T-helper 2 cell treated with Interferon-gamma antibody and Interleukin-4, amounts not matched to agents 100 ng/mL and 5 ng/mL, for 36 hours (primary cell): Measurements from ENCODE around the gene TRPC4AP. TPM values are rescaled to one million over a fixed set of nuclear protein-coding genes. Genes with fewer than 3 reads are reported as not detected.

ENCODE experiments used
- intact Hi-C: fragments of 100-400 bp; cut with micrococcal nuclease; formaldehyde crosslinking; loops from one replicate; pipeline ENCODE4 v1.15.1; 2023
- total RNA-seq: library from RNA; stranded (reverse); gene quantifications from 2 replicates; pipeline ENCODE4 v1.2.3, GENCODE V29; 2022

The TRPC4AP gene
- total RNA-seq, 1 donor from 2014 or later, result 50.3 TPM

DNA sequence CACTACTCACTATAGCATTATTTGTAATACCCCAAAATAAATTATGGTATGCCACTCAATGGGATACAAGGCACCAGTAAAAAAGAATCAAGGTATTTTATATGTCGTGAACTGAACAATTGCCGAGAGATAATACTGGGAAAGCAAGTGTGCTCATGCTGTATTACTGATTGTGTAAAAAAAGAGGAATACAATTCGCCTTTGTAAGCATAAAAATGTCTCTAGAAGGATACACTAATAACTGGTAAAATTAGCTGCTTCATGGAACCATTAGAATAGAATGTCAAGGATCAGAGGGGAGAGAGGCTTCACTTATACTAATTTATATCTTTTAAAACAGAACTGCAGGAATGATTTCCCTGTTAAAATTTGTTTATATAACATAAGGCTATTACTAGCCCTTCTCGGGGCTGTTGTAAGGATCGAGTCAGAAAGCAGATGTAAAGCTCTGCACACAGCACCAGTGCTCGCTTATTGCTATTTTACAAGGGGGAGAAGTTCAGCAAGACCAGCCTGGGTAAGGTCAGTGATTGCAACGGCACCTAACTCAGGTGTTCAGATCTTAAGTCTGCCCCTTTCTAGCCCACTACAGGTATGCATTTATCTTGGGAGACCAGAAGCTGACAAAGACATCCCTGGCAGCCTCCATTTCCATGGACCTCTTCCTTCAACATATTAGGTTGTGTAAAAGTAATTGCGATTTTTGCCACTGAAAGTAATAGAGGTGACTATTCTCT is 75.3 kb downstream of the TRPC4AP start:
- intact Hi-C loops, result no loop called here

DNA sequence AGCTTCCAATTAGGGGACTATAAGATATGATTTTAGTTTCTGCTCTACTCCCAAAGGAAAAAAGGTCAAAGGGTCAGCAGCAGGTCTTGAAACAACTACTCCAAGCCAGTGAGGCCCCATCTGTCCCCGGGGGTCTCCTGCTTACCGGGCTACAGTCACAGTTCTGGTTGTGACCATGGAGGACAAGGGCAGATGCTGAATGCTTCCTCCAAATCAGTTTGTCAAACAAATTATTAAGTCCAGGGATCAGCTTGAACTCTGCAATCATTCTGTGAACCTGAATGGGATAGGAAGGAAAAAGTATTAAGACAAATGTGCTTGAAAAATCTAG is 76.8 kb downstream of the TRPC4AP start:
- intact Hi-C loops, result no loop called here

DNA sequence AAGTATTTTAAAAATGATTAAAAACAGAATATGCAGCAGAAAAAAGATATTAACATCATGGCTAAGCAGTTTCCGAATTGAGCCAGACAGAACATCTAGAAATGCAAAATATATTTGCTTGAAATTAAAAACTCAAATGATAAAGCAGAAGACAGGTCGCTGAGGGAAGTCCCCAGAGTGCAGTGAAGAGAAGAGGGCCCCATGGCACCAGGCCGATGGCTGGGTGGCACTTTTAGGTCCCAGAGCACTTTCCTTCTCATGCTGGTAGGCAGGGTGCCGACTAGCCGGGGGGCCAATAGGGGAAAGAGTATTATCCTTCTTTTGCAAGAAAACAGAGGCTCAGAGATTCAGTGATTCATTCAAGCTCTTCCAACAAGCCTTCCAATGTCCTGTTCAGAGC is 78.1 kb downstream of the TRPC4AP start:
- intact Hi-C loops, result no loop called here

DNA sequence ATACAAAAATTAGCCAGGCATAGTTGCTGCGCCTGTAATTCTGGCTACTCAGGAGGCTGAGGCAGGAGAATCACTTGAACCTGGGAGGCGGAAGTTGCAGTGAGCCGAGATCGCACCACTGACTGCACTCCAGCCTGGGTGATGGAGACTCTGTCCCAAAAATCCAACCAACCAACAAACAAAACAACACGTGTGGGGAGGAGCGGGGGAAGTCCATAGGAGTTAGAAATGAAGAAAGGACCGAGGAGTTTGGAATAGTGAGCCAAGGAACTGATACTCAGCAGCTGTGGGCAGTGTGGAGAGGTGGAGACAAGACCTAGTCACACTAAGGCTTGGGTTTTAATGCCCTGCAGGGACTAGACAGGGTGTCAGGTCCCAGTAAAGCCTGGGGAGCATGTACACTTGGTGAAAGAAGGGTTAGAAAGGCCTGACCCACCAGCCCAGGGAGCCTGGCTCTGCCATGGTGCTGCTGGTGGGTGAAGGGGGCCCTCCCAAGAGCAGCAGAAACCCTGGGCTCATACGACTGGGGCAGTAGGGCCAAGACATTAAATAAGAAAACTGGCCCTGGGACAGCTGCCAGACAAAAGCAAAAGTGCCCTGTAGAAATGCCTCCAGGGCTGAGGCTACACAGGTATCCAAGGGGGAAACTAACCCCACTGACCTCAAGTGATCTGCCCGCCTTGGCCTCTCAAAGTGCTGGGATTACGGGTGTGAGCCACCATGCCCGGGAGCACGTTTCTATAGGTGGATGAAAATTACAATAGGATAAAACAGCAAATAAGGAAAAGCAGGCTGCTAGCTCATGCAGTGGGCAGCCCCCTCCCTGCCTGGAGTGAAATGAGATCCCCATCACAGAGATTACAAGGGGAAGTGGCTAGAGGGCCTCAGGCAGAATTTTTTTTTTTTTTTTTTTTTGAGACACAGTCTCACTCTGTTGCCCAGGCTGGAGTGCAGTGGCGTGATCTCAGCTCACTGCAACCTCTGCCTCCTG is 78.9 kb downstream of the TRPC4AP start:
- intact Hi-C loops, result no loop called here

DNA sequence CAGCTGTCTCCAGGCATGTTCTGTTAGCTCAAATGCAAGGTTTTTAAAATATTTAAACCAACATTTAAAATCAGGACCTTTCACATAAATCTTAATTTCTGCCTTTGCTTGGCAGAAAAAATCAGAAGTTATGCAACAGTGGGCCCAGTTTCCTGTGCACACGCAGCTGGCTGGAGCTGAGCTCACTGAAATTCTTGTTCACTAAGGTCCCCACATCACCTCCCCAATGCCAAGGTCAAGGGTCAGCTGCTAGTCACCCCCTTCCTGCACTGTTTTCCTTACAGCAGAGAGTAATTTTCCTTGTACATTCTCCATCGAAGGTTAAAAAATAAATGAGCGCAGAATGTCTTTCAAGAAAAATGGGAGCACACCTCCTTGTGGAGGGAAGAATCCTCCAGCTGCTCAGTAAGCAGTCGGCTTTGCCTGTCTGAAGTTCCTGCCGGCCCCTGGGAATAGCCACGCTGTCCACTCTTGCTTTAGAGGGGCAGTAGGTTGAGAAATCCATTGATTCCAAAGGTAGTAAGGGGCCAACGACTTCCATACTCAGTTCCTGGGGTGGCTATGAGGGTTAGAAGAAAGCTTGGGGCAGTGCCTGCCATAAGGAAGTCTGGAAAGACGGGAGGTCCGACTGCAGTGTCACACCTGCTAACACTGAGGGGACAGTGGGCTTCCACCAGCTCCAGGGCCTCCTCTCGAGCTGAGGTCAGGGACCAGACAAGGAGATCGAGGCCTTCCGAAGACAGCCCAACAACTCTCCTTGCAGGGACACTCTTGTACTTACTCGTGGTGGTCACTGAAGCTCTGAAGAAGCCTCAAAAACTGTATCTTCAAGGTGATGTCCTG is 80.2 kb downstream of the TRPC4AP start:
- intact Hi-C loops, result no loop called here

DNA sequence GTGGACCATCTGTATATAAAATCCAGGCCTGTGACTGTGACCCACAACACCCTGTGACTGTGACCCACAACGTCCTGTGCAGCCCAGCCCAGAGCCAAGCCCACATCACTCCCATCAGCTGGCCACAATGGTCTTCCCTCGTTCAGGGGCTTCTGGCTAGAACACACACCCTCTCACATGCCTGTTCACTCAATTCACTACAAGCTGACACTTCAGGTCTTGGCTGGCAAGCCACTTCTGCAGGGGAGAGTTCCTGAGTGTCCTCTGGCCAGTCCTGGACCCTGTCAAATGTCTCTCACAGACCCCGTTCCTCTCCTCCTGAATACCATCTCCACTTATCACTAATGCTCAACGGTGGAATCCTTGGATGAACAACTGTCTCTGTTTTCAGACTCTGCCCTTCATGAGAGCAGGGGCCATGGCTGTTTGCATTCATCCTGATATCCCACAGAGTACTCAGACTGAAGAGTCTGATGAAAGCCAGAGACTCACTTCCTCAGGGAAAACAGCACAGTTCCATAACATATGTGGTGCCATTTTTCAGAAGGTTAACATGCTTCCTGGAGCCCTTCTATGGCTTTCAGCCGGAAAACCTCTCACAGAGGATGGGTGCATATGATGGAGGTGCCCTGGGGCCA is 80.9 kb downstream of the TRPC4AP start:
- intact Hi-C loops, result no loop called here

DNA sequence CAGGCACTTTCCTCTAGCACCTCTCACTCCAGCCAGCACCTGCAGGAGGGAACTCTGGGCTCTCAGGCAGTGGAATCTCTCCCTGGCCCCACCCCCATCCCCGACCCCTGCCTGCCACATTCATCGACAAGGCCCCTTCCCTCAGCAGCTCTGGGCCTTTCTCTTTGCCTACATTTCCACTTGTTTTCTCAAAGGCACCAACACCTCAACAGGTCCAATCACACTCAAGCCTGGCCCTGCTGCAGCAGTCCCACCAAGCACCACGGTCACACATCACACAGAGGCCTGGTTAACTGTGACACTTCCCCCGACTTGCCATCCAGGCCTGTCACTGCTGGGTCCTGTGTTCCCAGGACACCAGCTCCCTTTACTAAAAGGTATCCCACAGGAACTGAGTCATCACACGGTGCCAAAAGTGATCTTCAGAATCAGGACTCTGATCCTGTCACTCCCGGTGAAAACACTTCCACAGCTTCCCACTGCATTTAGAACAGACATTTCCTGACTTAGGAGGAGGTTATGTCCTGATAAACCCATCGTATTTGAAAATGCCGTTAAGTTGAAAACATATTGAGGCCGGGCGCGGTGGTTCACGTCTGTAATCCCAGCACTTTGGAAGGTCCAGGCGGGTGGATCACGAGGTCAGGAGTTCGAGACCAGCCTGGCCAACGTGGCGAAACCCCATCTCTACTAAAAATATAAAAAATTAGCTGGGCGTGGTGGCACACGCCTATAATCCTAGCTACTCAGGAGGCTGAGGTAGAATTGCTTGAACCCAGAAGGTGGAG is 82.0 kb downstream of the TRPC4AP start:
- intact Hi-C loops, result no loop called here

DNA sequence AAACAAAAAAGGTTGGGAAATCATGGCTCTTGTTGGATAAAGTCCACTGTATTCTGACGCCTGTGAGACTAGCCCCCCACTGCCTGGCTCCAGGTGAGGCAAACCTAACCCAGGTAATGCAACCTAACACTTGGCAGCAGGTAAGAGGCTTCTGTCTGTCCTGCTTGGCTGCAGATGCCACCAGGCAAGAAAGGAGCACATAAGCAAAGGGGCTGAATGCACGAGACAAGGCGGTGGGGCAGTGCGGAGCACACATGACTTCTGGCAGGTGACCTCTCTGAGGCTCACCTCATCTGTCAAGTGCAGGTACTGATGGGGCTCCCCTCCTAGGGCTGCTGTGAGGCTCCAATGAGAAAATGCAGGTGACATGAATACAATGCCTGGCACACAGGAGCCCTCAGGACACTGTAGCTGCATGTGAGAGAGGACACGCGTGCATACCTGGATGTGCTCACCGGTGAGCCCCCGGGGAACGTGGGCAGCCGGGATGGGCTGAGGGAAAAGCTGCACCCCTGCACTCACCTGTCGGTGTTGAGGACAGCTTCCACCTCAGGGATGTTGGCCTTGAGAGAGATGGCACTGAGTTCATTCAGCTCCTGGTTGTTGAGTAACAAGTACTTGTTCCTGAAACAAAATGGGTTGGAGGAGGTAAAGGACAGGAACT is 82.8 kb downstream of the TRPC4AP start:
- intact Hi-C loops, result no loop called here

DNA sequence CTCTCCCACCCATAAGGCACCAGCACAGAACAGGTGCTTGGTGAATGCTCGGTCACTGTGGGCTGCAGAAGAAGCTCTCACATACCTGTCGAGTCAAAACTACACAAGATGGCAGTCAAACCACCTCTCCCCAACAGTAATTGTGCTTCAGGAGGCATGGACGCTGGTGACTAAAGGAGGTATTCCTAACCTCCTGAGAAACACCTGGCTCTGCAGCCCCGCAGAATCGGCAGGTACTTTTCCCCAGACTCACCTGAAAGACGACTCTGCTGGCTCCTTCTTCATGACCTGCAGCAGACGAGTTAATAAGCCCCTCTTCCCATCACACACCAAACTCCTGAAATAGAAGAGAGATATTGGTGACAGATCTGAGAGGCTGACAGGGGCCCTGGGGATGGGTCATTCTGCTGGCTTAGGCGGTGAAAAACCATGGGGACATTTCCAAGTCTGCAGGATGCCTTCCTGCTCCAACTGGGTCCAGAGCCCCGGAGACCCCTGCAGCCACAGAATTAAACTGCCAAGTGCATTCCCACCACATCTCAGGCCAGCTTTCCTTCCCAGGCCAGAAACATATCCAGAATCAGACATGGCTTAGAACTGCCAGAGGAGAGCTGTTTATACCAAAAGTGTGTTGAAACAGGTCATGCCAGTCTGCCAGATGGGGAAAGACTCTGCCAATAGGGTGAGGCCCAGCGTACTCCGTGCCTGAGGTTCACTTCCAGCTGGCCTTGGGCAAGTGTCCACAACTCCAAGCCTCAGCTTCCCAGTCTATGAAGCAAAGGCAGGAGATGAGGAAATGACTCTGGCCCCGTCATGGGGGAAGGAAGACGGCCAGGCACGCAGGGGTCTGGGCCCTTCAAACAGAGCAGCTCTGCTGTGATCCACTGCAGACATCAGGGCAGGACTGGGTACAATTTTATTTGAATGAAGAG is 83.9 kb downstream of the TRPC4AP start:
- intact Hi-C loops, result no loop called here

DNA sequence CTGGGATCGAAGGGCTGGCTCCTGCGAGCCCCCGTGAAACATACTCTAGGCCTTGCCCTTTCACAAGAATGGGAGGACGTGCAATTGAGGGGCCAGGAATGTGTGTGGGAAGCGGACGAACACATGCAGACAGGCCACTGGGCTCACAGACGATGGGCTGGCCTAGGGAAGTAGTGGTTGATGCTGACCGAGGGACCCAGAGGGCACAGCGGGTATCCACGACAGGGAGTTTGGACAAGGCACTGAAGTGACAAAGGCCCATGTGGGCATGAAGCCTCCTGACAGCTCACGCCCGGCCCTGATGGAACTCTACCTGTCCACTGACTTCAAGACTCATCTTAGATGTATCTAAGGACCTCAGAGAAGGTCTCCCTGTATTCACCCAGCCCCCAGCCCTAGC is 84.7 kb downstream of the TRPC4AP start:
- intact Hi-C loops, result no loop called here

DNA sequence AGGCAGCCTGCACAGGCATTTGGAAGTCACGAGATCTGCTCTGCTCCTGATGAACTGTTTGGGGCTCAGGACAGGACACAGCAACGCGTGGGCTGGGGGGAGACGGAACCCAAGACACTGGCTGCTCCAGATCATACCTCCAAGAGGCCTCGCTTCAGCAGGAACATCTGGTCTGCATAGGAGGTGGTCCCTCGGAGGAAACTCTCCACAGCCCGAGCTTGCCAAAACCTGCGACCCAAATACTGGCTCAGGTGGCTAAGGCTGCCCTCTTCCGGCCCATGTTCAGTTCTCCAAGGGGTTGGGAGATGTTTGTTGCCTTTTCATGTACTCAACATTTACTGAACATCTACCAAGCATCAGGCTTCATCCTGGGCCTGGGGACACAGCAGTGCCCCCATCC is 85.2 kb downstream of the TRPC4AP start:
- intact Hi-C loops, result no loop called here

DNA sequence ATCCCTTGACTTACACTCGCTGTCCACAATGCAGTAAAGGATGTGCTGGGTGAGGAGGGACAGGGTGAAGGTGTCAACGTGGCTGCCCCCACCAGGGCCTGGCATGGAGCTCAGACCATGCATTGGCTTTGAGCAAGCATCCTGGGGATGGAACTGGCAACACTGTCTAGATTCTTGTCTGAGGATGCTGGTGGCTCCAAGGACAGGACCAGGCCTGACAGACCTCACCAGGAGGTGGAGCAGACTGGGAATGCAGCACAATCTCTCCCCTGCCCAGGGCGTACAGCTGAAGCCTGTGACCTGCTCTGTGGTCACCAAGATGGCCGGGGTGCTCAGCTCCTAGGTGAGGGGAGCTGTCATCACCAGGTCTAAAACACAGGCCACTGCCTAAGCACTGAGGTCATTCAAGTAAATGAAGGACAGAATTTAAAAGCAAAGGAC is 86.1 kb downstream of the TRPC4AP start:
- intact Hi-C loops, result no loop called here

DNA sequence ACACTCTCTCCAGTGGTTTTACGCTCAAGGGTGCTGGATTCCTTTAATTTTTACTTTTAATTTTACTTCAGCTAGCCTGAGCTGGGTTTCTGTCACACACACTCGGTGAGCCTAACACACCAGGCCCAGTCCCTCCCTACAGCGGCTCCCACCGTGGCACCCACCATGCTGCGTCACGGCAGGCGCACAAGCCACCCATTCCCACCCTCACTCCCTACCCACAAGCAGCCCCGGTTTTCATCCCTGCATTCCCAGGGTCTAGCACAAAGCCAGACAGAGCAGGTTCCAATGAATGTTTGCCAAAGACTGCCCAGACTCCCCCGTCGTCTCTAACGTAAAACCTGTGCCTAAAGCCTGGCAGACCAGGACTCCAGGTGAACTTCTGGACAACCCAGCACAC is 86.6 kb downstream of the TRPC4AP start:
- intact Hi-C loops, result no loop called here

DNA sequence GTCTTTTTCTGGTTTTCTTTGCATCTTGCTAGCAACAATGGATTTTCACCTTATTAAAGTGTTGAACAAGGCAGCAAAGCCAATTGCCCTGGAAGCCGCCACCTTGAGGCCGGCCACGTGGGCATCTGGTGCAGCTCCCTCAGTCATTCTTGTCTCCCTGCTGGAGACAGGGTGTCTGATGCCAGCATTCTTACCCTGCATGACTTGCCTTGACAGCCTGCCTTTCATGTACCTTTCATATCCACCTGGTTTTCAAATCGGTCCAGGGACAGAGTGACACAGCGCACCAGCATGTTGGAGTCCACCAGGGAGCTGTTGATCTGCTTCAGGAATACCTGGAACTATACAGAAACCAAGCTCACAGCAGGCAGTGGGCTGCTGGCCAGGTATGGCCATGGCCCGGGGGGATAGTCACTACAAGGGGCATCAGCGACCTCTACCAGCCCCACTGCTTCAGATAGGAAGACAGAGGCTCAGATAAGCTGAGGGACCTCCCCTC is 87.1 kb downstream of the TRPC4AP start:
- intact Hi-C loops, result no loop called here

DNA sequence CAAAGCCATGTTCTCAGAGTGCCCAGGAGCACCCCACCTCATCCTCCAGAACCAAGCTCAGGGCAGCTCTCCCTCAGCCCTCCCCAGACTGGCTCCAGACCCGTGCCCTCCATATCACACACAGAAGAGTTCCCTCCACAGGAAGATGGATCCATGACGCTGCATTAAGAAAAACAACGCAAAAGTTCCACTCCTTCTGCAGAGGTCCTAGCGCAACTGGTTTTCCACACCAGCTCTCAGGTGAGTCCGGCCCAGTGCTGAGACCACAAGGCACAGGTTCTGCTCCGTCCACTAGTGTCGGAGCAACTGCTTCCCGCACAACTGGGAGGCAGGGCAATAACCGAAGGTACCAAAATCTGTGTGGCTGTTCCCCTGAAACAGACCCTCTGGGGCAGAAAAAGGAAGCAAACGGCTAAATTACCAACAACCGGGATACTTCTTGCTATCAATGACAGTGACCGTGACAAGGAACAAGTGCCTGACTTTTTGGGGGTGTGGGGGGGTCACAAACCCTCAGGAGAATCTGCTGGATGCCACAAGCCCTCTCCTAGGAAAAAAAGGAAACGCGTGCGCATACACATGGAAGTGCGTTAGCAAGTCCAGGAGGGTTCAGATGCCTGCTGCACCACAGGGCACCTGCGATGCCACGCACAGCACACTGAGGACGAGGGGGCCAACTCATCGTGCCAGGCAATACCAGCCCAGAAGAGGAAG is 87.7 kb downstream of the TRPC4AP start:
- intact Hi-C loops, result no loop called here

DNA sequence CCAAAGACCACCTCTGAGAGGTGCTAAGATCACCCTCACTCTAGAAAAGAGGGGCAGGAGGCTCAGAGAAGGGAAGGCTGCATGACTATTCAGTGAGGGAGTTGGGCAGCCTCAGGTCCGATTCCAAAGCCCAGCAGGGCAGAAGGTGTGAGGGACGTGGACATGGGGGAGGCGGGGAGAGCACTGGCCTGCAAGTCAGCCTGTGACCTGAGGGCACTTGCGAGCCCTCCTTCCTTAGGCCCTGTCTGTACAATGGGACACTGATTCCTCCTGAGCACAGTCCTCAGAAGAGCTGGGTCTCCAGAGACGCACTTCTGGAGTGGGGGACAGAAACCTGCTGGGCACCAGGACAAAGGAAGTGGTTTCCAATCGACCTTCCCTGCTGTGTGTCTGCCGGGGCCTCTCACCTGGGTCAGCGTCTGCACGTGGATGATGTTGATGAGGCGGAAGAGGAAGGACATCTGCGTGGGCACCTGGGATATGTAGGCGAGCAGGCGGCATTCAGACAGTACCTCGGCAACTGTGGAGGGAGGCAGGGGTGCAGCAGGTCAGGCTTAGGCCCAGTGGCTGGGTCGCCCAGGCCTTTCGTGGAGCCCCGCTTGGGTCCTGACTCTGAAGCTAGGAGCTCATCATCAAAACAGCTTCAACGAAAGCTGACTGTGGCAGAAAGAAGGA is 88.4 kb downstream of the TRPC4AP start:
- intact Hi-C loops, result no loop called here
